Esophagus (tissue), 2 donors: ENCODE measurements around the gene CCL20. TPM values are rescaled to one million over a fixed set of nuclear protein-coding genes. Genes with fewer than 3 reads are reported as not detected.
"Not testable (repeated sequence)": the region's sequence is repeated elsewhere in the genome, so short reads cannot be mapped to it uniquely, and the experiment has no call there.

Source experiments
- H3K27ac ChIP-seq, 2 donors: one replicate each; pipeline ENCODE4 v1.5.1; 2013; ENCODE audit warnings: low read depth in 2 of 2, mild to moderate bottlenecking in 2 of 2, inconsistent platforms in 1 of 2, low read length in 1 of 2, moderate library complexity in 1 of 2
- H3K27me3 ChIP-seq, 2 donors: one replicate each; pipeline ENCODE4 v1.6.1; 2013; ENCODE audit warnings: low read length in 2 of 2, control low read depth in 1 of 2, mild to moderate bottlenecking in 1 of 2; ENCODE audit not compliant: insufficient read depth in 2 of 2, control insufficient read depth in 1 of 2
- H3K36me3 ChIP-seq, 2 donors: one replicate each; pipeline ENCODE4 v1.6.1; 2013; ENCODE audit warnings: low read length in 1 of 2; ENCODE audit not compliant: control insufficient read depth in 2 of 2, insufficient read depth in 2 of 2
- H3K4me1 ChIP-seq, 2 donors: one replicate each; pipeline ENCODE4 v1.6.1; 2013; ENCODE audit warnings: low read length in 1 of 2; ENCODE audit not compliant: control insufficient read depth in 2 of 2, insufficient read depth in 2 of 2
- H3K4me3 ChIP-seq, 2 donors: one replicate each; pipeline ENCODE4 v1.5.1; 2013; ENCODE audit warnings: low read length in 2 of 2, mild to moderate bottlenecking in 2 of 2, low read depth in 1 of 2, moderate library complexity in 1 of 2
- H3K9me3 ChIP-seq, 2 donors: one replicate each; pipeline ENCODE4 v1.6.1; 2013; ENCODE audit warnings: mild to moderate bottlenecking in 2 of 2, low read depth in 1 of 2, low read length in 1 of 2, moderate library complexity in 1 of 2; ENCODE audit not compliant: control insufficient read depth in 2 of 2, insufficient read depth in 1 of 2
- WGBS, 2 donors: extraction: QIAGEN DNeasy Blood & Tissue Kit; methylation state at CpG; one replicate each; pipeline ENCODE4 v1.1.7; 2013; 5-methylcytosine and 5-hydroxymethylcytosine counted together
- polyA plus RNA-seq, 2 donors: library from polyadenylated mRNA; stranded (reverse); fragments of 200-250 nt; gene quantifications; one replicate each; pipeline ENCODE4 v1.2.3, GENCODE V29; 2013
- donor health status: healthy with polysubstance abuse.
- donor health status: Bipolar disorder and iron deficiency.

CCL20 gene
- polyA plus RNA-seq, 2 donors = 8.4 to 56.3 TPM

DNA sequence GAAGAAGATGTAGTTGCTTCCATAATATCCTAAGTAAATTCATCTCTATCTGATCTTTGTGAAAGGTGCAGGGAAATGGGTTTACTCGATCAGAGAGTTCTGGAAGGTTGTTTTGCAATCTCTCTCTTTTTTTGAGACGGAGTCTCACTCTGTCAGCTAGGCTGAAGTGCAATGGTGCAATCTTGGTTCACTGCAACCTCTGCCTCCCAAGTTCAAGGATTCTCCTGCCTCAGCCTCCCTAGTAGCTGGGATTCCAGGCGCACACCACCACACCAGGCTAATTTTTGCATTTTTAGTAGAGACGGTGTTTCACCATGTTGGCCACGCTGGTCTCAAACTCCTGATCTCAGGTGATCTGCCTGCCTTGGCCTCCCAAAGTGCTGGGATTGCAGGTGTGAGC, 16.9 kb upstream of the CCL20 start:
- not testable (repeated sequence) for H3K4me3 ChIP-seq, H3K4me1 ChIP-seq, H3K27me3 ChIP-seq, H3K36me3 ChIP-seq, H3K9me3 ChIP-seq
- WGBS, 2 donors = 78 to 79% methylated on average over 5 of the region's 5 CpGs
- H3K27ac ChIP-seq = peak overlapping the region in 1 of 2 donors; percentile 39

DNA sequence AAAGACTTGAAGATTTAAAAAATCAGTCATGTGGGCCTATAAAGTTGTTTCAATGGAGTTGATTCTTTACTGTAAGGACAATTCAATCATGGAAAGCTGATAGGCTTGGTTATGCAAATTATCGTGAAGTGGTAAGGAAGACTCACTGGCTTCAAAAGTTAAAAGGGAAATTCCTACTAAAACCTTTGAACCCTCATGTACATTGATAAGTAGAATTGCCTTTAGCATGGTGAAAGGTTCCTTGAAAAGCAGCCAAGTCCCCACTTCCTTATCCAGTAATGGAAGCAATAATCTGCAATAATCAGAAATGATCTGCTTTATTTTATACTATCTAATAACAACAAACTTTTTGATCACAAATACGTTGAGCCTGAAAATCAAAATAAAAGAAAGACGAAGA, 14.4 kb upstream of the CCL20 start:
- WGBS, 2 donors = 65 to 68% methylated on average over 3 of the region's 3 CpGs
- H3K27ac ChIP-seq = no peak overlapping the region
- no peaks in the 10 kb centered on the region for H3K27me3 ChIP-seq

DNA sequence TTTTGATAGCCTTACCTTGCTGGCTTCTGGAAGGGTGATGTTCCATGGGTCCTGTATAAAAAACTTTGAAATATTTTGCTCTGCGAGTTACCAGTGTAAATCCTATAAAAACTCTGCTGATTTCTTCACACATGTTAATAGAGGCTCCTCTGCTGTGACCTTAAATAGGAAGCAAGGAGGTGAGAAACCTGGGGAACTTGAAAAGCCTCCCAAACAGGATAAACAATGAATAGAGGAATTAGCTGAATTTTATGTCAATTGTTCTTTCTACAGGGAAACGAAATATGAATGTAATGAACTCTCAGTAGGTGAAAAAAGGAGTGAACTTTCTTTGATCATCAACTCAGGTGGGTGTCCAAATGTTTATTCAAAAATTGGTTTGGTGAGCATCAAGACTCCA, 10.8 kb upstream of the CCL20 start:
- Histone ChIP-seq H3K9me3 (no peaks in the 10 kb centered on the region), H3K27ac (peak overlapping the region; percentile 57 to 74), H3K4me3 (no peak overlapping the region), H3K27me3 (no peaks in the 10 kb centered on the region), H3K4me1 (no peaks in the 10 kb centered on the region), H3K36me3 (no peaks in the 10 kb centered on the region)
- 37 to 38% methylated on average over 2 of the region's 2 CpGs for WGBS, 2 donors

More for the DNA sequence above, 14.4 kb upstream of the CCL20 start:
- Histone ChIP-seq H3K4me1 (no peaks in the 10 kb centered on the region), H3K36me3 (no peaks in the 10 kb centered on the region), H3K9me3 (no peaks in the 10 kb centered on the region), H3K4me3 (no peak overlapping the region)

DNA sequence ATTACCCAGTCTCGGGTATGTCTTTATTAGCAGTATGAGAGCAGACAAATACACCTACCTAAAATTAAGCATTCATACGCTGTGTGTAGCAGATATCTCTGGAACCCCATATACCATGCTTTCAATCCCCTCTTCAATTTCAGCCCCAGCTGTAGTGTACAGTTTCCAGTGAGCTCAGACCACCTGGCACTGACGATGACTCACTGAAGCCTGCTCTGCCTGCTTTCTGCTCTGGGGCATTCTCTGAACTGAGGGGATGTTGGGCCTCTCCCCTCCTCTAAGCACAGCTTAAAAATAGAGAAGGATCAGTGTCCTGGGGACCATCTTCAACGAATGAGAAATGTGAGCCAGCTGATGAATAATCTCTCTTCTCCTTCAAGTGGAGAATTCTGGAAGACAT, 8.7 kb upstream of the CCL20 start:
- no peaks in the 10 kb centered on the region for H3K4me1 ChIP-seq
- 73 to 80% methylated on average over 4 of the region's 4 CpGs for WGBS, 2 donors
- no peak overlapping the region for H3K27ac ChIP-seq

DNA sequence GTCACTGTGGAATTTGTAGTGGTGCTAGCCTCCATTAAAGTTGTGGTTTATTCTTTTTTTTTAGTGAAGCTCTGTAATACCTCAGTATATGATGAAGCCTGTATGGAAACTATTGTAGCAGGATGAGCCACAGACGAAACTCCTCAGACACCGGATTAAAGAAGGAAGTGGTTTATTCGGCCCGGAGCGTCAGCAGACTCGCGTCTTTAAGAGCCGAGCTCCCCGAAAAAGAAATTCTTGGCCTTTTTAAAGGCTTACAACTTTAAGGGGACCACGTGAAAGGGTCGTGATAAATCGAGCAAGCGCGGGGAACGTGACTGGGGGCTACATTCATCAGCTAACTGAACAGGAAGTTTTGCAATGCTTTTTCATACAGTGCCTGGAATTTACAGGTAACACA, 8.1 kb upstream of the CCL20 start:
- Histone ChIP-seq H3K9me3 (no peaks in the 10 kb centered on the region), H3K36me3 (no peaks in the 10 kb centered on the region), H3K4me3 (no peak overlapping the region), H3K27me3 (no peaks in the 10 kb centered on the region), H3K27ac (no peak overlapping the region), H3K4me1 (no peaks in the 10 kb centered on the region)
- 74 to 80% methylated on average over 15 of the region's 15 CpGs for WGBS, 2 donors

More for the DNA sequence above, 8.7 kb upstream of the CCL20 start:
- no peak overlapping the region for H3K4me3 ChIP-seq
- no peaks in the 10 kb centered on the region for H3K9me3 ChIP-seq
- no peaks in the 10 kb centered on the region for H3K27me3 ChIP-seq
- H3K36me3 ChIP-seq = no peaks in the 10 kb centered on the region

DNA sequence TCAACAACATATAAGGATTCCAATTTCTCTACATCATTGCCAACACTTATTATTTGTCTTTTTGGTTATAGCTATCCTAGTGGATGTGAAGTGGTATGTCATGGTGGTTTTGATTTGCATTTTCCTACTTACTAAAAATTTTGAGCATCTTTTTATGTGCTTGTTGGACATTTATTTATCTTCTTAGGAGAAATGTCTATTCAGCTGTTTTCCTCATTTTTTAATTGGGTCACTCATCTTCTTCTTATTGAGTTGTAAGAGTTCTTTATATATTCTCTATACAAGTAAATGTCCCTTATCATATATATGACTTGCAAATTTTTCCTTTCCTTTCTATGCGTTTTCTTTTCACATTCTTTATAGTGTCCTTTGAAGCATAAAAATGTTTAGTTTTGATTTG, 4.7 kb upstream of the CCL20 start:
- Histone ChIP-seq H3K36me3 (no peaks in the 10 kb centered on the region), H3K9me3 (no peaks in the 10 kb centered on the region), H3K27ac (no peak overlapping the region), H3K4me1 (no peaks in the 10 kb centered on the region), H3K27me3 (no peaks in the 10 kb centered on the region), H3K4me3 (no peak overlapping the region)
- WGBS, 2 donors = 85 to 98% methylated on average over 1 of the region's 1 CpG

DNA sequence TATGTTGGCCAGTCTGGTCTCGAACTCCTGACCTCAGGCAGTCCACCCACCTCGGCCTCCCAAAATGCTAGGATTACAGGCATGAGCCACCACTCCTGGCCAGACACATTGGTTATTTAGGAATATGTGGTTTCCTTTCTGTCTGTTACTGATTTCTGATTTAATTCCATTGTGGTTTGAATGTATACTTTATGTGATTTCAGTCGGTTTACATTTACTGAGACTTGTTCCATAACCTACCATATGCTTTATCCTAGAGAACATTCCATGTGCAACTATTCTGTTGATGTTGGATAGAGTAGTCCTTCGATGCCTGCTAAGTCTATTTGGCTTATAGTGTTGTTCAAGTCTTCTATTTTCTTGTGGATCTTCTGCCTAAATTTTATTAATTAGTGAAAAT, 1.6 kb upstream of the CCL20 start:
- Histone ChIP-seq H3K36me3 (no peaks in the 10 kb centered on the region), H3K4me3 (no peak overlapping the region), H3K27ac (no peak overlapping the region), H3K9me3 (no peaks in the 10 kb centered on the region), H3K27me3 (no peaks in the 10 kb centered on the region), H3K4me1 (no peaks in the 10 kb centered on the region)
- 78 to 87% methylated on average over 4 of the region's 4 CpGs for WGBS, 2 donors

DNA sequence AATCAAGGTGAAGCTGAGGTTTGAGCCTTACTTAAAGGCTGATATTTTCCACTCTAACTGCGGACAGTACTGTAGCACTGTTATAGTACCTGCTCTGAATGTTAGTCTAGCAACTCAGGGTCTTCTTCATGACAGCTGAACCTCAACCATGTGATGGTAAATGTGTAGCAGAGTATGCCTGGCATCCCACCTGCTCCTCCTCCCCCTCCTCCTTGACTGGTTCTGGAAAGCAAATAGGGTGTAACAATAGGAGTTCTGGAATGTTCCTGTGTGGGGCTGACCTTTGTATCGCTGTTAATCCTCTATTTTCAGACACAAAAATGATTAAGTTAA, 447 bp upstream of the CCL20 start:
- H3K27me3 ChIP-seq = no peaks in the 10 kb centered on the region
- H3K27ac ChIP-seq = no peak overlapping the region
- 69 to 70% methylated on average over 2 of the region's 2 CpGs for WGBS, 2 donors
- no peak overlapping the region for H3K4me3 ChIP-seq
- H3K9me3 ChIP-seq = no peaks in the 10 kb centered on the region
- H3K4me1 ChIP-seq = no peaks in the 10 kb centered on the region
- H3K36me3 ChIP-seq = no peaks in the 10 kb centered on the region

DNA sequence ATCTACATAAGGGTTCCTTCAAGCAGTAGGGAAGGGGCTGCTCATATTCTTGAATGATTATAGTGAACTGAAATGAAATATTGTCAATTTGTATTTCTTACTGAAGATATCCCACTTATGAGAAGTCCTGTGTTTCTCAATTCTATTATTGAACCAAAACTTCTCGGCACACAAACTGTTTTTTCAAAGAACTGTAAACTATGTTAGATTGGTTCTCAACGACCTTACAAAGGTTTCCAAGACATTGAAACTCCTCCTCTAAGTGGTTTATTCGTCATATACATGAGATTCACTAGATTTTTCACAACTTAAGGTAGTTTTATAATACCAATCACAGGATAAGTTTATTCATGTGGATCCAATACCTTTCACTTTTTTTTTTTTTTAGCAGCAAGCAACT, 1.4 kb downstream of the CCL20 start:
- Histone ChIP-seq H3K27me3 (no peaks in the 10 kb centered on the region), H3K27ac (no peak overlapping the region), H3K9me3 (no peaks in the 10 kb centered on the region), H3K36me3 (no peaks in the 10 kb centered on the region), H3K4me3 (no peak overlapping the region), H3K4me1 (peaks cover 0 to 3% of the 10 kb centered on the region in 2 donors)
- 66 to 67% methylated on average over 3 of the region's 3 CpGs for WGBS, 2 donors

DNA sequence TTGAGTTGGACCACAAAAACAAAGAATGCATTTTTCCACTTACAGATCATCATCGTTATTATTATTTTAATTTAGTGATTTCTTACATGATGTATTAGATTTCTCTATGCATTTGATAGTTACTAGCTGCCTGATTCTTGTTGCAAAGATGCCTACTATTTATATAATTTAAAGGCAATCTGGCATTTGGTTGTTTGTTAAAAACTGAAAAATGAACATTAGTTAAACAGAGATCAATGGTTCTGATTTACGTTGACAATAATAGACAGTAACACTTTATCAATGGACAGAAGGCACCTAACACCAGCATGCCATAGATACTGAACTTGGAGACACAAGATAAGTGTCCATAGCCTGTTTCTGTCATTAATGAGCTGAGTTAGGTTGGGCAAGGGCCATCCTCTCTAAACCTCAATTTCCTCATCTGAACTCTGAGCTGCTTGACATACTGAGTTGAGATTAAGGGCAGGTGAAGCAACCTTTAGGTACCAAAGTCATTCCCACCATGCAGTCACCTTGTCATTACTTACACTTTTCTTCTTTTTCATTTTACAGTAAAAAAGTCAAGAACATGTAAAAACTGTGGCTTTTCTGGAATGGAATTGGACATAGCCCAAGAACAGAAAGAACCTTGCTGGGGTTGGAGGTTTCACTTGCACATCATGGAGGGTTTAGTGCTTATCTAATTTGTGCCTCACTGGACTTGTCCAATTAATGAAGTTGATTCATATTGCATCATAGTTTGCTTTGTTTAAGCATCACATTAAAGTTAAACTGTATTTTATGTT, 3.1 kb downstream of the CCL20 start:
- no peak overlapping the region for H3K4me3 ChIP-seq
- H3K36me3 ChIP-seq = no peaks in the 10 kb centered on the region
- no peak overlapping the region for H3K27ac ChIP-seq
- H3K27me3 ChIP-seq = no peaks in the 10 kb centered on the region
- 82 to 89% methylated on average over 2 of the region's 2 CpGs for WGBS, 2 donors
- no peaks in the 10 kb centered on the region for H3K9me3 ChIP-seq
- H3K4me1 ChIP-seq = peaks cover 0 to 3% of the 10 kb centered on the region in 2 donors
